Posterior cingulate gyrus (tissue), 11 donors: ENCODE results near the gene COPS7A.

Source experiments
- DNase-seq, 10 donors: peaks; one replicate each; pipeline versions ENCODE4 v3.0.0 to v3.0.0-alpha.2; 2020 to 2021; ENCODE audit warnings: mixed read lengths in 3 of 10
- intact Hi-C: fragments of 100-400 bp; cut with DNase I; formaldehyde crosslinking; loops from one replicate; pipeline ENCODE4 v1.15.1; 2023

COPS7A gene

GRCh38 chr12:6745741-6746525 is 22.1 kb downstream of the COPS7A start:
- intact Hi-C loops, result no loop called here
- DNase-seq, result peak in 1 of 10 donors; percentile 62

GRCh38 chr12:6747216-6747615 is 23.4 kb downstream of the COPS7A start:
- no peak for DNase-seq

GRCh38 chr12:6748761-6749160 is 24.9 kb downstream of the COPS7A start:
- no peak for DNase-seq
- intact Hi-C loops, result no loop called here

More at GRCh38 chr12:6747216-6747615, 23.4 kb downstream of the COPS7A start:
- intact Hi-C loops, result no loop called here

DNA sequence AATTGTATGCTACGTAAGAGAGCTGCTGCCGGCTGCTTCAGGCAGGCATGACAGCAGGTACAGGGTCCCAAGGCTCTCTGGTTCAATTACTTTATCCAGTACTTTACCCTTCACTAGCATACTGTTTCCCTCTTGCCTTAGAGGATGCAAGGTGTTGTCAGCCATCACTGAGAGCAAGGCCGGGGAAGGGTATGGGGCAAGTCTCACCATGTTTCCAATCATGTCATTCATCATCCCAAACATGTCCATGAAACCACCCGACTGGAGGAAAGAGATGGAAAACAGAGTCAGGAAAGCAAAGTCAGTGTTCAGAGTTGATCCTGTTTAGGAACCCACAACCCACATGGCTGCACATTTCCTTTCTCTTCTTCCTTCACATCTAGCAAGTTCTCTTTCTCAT is 26.7 kb downstream of the COPS7A start:
- DNase-seq, result no peak
- intact Hi-C loops, result no loop called here

GRCh38 chr12:6751767-6752166 is 27.9 kb downstream of the COPS7A start:
- DNase-seq, result no peak
- intact Hi-C loops, result loop anchor here (2.0 kb wide), 1 partner anchor 15 kb away; the partner anchor contains the start of gene PTMS

DNA sequence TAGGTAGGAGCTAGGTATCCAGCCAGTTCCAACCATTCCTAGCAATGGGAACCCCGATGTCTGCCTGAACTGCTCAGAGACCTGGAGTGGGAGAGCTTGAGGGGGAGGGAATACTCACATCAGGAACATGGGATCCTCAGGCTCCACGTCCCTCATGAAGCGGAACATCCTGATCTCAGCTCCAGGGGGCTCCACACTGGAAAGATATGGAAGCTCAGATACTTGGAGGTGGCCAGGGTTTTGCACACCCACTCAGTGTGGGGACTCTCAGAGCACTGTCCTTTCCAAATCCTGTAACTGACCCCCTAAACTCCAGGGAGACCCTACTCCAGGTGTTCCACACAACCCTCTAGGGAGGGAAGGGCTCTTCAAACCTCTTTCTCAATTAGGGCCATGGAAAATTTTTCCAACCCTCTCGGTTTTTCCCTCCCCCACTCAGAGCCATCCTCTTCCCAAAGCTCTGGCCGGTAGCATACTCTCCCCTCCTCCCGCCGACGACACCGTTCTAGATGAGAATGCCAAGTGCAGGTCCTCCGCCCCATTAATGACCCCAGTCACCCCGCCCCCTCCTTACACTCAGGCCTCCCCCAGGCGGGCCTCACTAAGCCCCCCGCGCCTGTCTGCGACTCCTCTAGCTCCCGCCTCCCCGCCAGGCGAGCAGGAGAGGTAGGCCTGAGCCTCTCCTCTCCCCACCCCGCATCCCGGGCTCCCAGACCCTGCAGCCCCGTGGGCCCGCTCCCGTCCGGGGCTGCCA is 28.5 kb downstream of the COPS7A start:
- DNase-seq, result peak in 6 of 10 donors; percentile 17 to 87 (median 40)
- intact Hi-C loops, result loop anchor here (2.0 kb wide), 1 partner anchor 14 kb away; the partner anchor contains the start of gene PTMS

- intact Hi-C loops, result loop anchor here (1.0 to 2.0 kb wide), 3 partner anchors 14 to 72 kb away; partner anchors contain the start of gene PTMS
- DNase-seq, result peak; percentile 95 to 100 (median 97)
Observed at GRCh38 chr12:6752921-6753771, 29.3 kb downstream of the COPS7A start, which contains the start of gene MLF2. TSS of gene MLF2 (minus strand) at chr12:6753141. CDS start at chr12:6752334, 807 bp downstream.

DNA sequence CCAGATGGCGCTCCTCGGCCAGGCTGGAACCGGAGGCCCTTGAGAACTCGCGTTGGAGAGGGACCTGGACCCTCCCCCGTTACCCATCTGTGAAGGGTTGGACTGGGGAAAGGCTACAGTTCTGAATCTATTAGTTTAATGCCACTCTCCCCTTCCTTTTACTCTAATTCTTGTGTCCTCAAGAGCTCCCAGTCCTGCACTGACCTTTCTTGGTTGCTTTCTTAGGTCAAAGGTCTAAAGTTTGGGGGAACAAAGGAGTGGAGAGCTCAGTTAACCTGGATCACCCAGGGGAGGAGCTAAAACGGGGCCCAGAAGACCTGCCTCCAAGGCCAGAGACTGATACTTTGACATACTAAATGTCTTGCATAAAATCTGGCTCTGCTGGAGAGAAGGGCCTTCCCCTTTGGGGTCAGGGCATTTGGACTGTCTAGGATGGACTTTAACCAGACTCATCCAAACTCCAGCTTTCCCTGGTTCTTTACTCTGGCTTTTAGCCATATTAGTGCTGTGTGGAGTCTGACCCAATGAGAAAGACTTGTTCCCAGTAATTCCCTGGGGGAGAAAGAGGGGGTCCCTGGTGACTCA is 30.0 kb downstream of the COPS7A start:
- intact Hi-C loops, result loop anchor here (1.0 to 2.0 kb wide), 3 partner anchors 13 to 71 kb away; partner anchors contain the start of gene PTMS
- peak in 1 of 10 donors; percentile 29 for DNase-seq

- intact Hi-C loops, result no loop called here
- DNase-seq, result no peak
Observed at GRCh38 chr12:6754411-6754810, 30.6 kb downstream of the COPS7A start.

DNA sequence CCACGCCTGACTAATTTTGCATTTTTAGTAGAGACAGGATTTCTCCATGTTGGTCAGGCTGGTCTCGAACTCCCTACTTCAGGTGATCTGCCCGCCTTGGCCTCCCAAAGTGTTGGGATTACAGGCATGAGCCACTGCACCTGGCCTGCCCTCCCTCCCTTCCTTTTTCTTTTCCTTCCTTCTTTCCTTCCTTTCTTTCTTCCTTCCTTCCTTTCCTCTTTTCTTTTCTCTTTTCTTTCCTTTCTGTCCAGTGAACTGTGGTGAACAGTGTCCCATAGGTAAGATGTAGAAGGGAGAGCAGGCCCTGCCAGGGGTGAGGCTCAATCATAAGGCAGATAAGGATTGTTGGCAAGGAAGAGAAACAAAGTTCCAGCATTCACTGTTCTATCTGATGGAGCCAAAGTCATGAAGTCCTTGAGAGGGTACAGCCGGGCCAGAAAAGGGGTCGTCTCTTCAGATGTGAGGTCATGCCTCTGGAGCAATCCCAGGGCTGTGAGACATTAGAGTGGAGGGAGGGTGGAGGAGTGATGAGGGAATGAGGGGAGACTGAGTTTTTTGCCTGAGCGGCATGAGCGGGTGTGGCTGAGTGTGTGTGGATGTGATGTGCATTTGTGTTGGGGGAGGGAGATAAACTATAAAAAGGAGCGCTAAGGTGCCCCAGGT is 33.3 kb downstream of the COPS7A start:
- intact Hi-C loops, result no loop called here
- DNase-seq, result peak in 2 of 10 donors; percentile 29 to 57

- intact Hi-C loops, result no loop called here
- DNase-seq, result peak in 1 of 10 donors; percentile 2
Observed at GRCh38 chr12:6758506-6759095, 34.8 kb downstream of the COPS7A start.

DNA sequence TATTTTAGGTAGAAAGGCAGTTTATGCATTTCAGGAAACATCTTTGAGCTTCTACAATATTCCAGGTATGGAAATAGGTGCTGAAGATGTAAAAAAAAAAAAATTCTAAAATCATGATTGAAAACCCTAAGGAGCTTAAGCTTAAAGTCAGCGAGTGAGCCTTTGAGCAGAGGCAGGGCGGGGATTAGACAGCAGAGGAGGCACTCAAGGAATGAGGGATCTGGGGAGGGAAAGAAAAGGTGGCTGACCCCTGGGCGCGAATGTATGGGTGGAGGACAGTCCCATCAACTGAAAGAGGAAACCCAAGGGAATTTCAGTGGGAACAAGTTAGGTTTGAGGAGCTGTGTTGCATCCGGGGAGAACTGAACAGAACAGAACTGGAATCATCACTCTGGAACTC is 35.9 kb downstream of the COPS7A start:
- DNase-seq, result peak in 1 of 10 donors; percentile 33
- intact Hi-C loops, result no loop called here

DNA sequence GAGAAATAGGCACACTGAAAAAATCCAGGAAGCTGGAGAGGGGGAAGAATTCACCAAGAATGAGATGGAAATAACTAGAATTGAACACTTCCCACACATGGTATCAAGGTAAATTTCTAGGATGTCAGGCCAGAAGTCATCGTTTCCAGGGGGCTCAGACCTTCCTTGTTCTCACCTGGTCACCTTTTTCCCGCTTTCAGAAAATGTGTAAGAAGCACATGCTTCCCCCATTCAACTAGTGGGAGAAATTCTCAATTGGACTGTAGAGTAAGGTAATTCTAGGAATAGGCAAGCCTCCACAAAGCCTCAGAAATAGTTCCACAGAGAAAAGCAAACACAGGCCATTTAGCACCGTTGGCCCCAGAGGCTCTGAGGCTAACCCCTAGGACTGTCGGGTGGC is 39.5 kb downstream of the COPS7A start:
- DNase-seq, result no peak
- intact Hi-C loops, result no loop called here

DNA sequence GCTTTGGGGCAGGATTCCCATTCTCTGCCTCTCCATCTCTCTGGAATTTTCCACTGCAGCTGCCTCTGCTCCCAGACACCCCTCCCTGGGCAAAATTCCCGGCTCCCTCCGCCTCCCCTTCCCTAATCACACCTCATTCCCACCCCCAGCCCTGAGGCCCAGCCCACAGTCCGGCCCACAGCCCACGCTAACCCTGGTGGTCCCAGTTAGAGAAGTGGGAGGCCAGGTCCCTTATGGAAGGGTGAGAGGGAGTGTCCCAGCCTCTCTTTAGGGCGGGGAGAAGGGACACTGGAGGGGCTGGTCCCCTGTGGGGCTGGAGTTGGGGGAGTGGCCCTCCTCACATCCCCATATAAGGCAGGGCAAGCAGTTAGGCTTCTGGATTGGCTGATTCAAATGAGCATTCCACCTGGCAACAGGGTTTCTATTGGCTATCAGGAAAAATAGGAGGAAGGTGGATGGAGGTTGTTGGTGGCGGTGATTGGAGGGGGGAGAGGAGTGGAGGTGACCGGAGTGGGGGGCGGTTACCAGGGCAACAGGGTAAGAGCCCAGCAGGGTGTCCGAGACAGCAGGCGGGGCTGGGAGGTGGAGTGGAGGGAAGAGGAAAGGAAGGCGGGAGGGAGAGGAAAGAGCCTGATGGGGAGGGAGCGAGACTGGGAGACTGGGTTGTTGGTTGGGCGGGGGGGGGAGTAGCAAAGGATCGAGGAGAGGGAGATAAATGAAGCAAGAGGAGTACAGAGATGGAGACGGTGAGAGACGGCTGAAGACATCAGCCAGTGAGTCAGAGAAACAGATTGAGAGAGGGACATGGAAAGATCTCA is 40.4 kb downstream of the COPS7A start:
- intact Hi-C loops, result no loop called here

GRCh38 chr12:6765048-6765633 is 41.3 kb downstream of the COPS7A start:
- intact Hi-C loops, result no loop called here
- DNase-seq, result no peak

More for the DNA sequence above, 40.4 kb downstream of the COPS7A start:
- DNase-seq, result peak; percentile 60 to 99 (median 90)

- DNase-seq, result peak; percentile 32 to 96 (median 74)
- intact Hi-C loops, result loop anchor here (2.0 kb wide), 1 partner anchor 13 kb away; the partner anchor contains the start of gene MLF2
Observed at GRCh38 chr12:6765634-6766581, 42.1 kb downstream of the COPS7A start, which contains the start of gene PTMS. TSS of gene PTMS (plus strand) at chr12:6766363. CDS start at chr12:6766706, 343 bp downstream.
